HepG2 (cell line): Measurements from ENCODE around the gene RRAS. TPM values are rescaled to one million over a fixed set of nuclear protein-coding genes. Genes with fewer than 3 reads are reported as not detected.

Experiments
- CBFB ChIP-seq: sonication (generic); formaldehyde crosslinking; IDR thresholded peaks from 2 replicates; pipeline ENCODE4 v1.4.0; 2020; ENCODE audit warnings: missing genetic modification reagents
- KLF9 ChIP-seq: IDR thresholded peaks from 2 replicates; pipeline ENCODE4 v1.6.1; 2016; ENCODE audit warnings: low read depth
- PHF5A ChIP-seq: IDR thresholded peaks from one replicate; pipeline ENCODE4 v1.6.1; 2018; ENCODE audit warnings: low read depth, missing genetic modification reagents; ENCODE audit not compliant: unreplicated experiment
- PREB ChIP-seq: sonication (generic); formaldehyde crosslinking; IDR thresholded peaks from 2 replicates; pipeline ENCODE4 v1.4.0; 2020; ENCODE audit warnings: missing genetic modification reagents
- REPIN1 ChIP-seq: sonication (generic); formaldehyde crosslinking; IDR thresholded peaks from 2 replicates; pipeline ENCODE4 v1.8.0; 2022; ENCODE audit warnings: missing genetic modification reagents, low read depth, mild to moderate bottlenecking, borderline replicate concordance
- SALL1 ChIP-seq: sonication (generic); formaldehyde crosslinking; IDR thresholded peaks from 2 replicates; pipeline ENCODE4 v1.8.0; 2022; ENCODE audit warnings: mild to moderate bottlenecking, missing genetic modification reagents
- SKI ChIP-seq: fragments of 450-650 bp; IDR thresholded peaks from one replicate; pipeline ENCODE4 v1.6.1; 2018; ENCODE audit warnings: mild to moderate bottlenecking; ENCODE audit not compliant: partially characterized antibody
- SMC3 ChIP-seq: IDR thresholded peaks from 2 replicates; pipeline ENCODE4 v1.6.1; 2011; ENCODE audit warnings: low read length, improper control_type of control experiment
- XRCC5 ChIP-seq: fragments of 200-400 bp; formaldehyde crosslinking; optimal IDR thresholded peaks from 2 replicates; pipeline ENCODE3; 2017; ENCODE audit warnings: mild to moderate bottlenecking, low read length
- ZBTB42 ChIP-seq: sonication (generic); formaldehyde crosslinking; IDR thresholded peaks from 2 replicates; pipeline ENCODE4 v1.5.0; 2020; ENCODE audit warnings: mild to moderate bottlenecking, missing genetic modification reagents
- ZFP91 ChIP-seq: sonication (generic); formaldehyde crosslinking; IDR thresholded peaks from 2 replicates; pipeline ENCODE4 v1.9.0; 2022; ENCODE audit warnings: missing genetic modification reagents, mild to moderate bottlenecking, borderline replicate concordance
- ZNF136 ChIP-seq: sonication (generic); formaldehyde crosslinking; IDR thresholded peaks from 2 replicates; pipeline ENCODE4 v1.8.1; 2022; ENCODE audit warnings: low read depth, mild to moderate bottlenecking, moderate library complexity, missing genetic modification reagents
- ZNF20 ChIP-seq: sonication (generic); formaldehyde crosslinking; IDR thresholded peaks from 2 replicates; pipeline ENCODE4 v1.4.0; 2020; ENCODE audit warnings: mild to moderate bottlenecking, moderate library complexity, missing genetic modification reagents
- ZNF264 ChIP-seq: sonication (generic); formaldehyde crosslinking; IDR thresholded peaks from 2 replicates; pipeline ENCODE4 v1.4.0; 2020; ENCODE audit warnings: missing genetic modification reagents
- ZNF326 ChIP-seq: sonication (generic); formaldehyde crosslinking; IDR thresholded peaks from 2 replicates; pipeline ENCODE4 v1.4.0; 2020; ENCODE audit warnings: missing genetic modification reagents, borderline replicate concordance
- ZNF580 ChIP-seq: IDR thresholded peaks from 2 replicates; pipeline ENCODE4 v1.6.1; 2016; ENCODE audit warnings: low read depth, borderline replicate concordance
- ZNF781 ChIP-seq: sonication (generic); formaldehyde crosslinking; IDR thresholded peaks from 2 replicates; pipeline ENCODE4 v1.5.1; 2020; ENCODE audit warnings: borderline replicate concordance, mild to moderate bottlenecking, missing genetic modification reagents; ENCODE audit errors: not compliant biosample characterization
- polyA plus RNA-seq, 8 experiments: library from polyadenylated mRNA; depleted of rRNA in 3 of 8; stranded (reverse) in 7 of 8; unstranded in 1 of 8; fragments of >200 nt; fragmentation: Illumina TruSeq in 4 of 8; extraction: Trizol in 4 of 8; gene quantifications; 2 replicates each; pipeline versions ENCODE4 v1.2.1 to v1.2.3, GENCODE V29; 2011 to 2016; ENCODE audit warnings: low read depth in 4 of 8, missing spikeins in 1 of 8, mixed read lengths in 1 of 8; ENCODE audit not compliant: insufficient read depth in 1 of 8
- total RNA-seq, 5 experiments: library from RNA; depleted of rRNA; stranded (reverse); fragments of >200 nt; fragmentation: Illumina TruSeq; extraction: Trizol; gene quantifications; 2 replicates each; pipeline ENCODE4 v1.2.3, GENCODE V29; 2016; ENCODE audit warnings: low read depth in 1 of 5
- TF ChIP-seq, protein P1 (sequence below): sonication (generic); formaldehyde crosslinking; IDR thresholded peaks from 2 replicates; pipeline ENCODE4 v1.4.0; 2020; ENCODE audit warnings: missing genetic modification reagents
- TF ChIP-seq, protein P2 (sequence below): IDR thresholded peaks from 2 replicates; pipeline ENCODE4 v1.6.1; 2016; ENCODE audit warnings: low read depth, control low read depth
- TF ChIP-seq, protein P3 (sequence below): sonication (generic); formaldehyde crosslinking; IDR thresholded peaks from 2 replicates; pipeline ENCODE4 v1.8.1; 2022; ENCODE audit warnings: low read depth, mild to moderate bottlenecking, missing genetic modification reagents

RRAS gene
- total and polyA plus RNA-seq, 2 of the 13 experiments (the other 11 are each of a cell fraction or from before 2014, with no cell fraction given): 1.5 to 12.0 TPM

- TF ChIP-seq ZNF264 (0 out of 2 replicates have a peak, but pooled peaks have one; percentile 32), KLF9 (no peak), ZNF580 (CRISPR knock-in tag) (no peak), SKI (peak; percentile 81), SMC3 (no peak), REPIN1 (CRISPR knock-in tag) (no peak; the same call in 1 of the 2 replicates), ZNF781 (CRISPR knock-in tag) (peak; percentile 28), ZNF20 (CRISPR knock-in tag) (no peak), ZNF136 (CRISPR knock-in tag) (peak; percentile 45; the same call in 1 of the 2 replicates), ZNF326 (CRISPR knock-in tag) (no peak), ZBTB42 (CRISPR knock-in tag) (no peak), XRCC5 (no peak), PHF5A (CRISPR knock-in tag) (no peak), PREB (CRISPR knock-in tag) (no peak), CBFB (peak; percentile 77), SALL1 (CRISPR knock-in tag) (peak; percentile 83), ZFP91 (CRISPR knock-in tag) (peak; percentile 68; the same call in 1 of the 2 replicates)
- TF ChIP-seq, protein P1, sequence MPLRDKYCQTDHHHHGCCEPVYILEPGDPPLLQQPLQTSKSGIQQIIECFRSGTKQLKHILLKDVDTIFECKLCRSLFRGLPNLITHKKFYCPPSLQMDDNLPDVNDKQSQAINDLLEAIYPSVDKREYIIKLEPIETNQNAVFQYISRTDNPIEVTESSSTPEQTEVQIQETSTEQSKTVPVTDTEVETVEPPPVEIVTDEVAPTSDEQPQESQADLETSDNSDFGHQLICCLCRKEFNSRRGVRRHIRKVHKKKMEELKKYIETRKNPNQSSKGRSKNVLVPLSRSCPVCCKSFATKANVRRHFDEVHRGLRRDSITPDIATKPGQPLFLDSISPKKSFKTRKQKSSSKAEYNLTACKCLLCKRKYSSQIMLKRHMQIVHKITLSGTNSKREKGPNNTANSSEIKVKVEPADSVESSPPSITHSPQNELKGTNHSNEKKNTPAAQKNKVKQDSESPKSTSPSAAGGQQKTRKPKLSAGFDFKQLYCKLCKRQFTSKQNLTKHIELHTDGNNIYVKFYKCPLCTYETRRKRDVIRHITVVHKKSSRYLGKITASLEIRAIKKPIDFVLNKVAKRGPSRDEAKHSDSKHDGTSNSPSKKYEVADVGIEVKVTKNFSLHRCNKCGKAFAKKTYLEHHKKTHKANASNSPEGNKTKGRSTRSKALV (CRISPR knock-in tag): no peak; the same call in 1 of the 2 replicates
- TF ChIP-seq, protein P2, sequence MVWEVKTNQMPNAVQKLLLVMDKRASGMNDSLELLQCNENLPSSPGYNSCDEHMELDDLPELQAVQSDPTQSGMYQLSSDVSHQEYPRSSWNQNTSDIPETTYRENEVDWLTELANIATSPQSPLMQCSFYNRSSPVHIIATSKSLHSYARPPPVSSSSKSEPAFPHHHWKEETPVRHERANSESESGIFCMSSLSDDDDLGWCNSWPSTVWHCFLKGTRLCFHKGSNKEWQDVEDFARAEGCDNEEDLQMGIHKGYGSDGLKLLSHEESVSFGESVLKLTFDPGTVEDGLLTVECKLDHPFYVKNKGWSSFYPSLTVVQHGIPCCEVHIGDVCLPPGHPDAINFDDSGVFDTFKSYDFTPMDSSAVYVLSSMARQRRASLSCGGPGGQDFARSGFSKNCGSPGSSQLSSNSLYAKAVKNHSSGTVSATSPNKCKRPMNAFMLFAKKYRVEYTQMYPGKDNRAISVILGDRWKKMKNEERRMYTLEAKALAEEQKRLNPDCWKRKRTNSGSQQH: no peak
- TF ChIP-seq, protein P3, sequence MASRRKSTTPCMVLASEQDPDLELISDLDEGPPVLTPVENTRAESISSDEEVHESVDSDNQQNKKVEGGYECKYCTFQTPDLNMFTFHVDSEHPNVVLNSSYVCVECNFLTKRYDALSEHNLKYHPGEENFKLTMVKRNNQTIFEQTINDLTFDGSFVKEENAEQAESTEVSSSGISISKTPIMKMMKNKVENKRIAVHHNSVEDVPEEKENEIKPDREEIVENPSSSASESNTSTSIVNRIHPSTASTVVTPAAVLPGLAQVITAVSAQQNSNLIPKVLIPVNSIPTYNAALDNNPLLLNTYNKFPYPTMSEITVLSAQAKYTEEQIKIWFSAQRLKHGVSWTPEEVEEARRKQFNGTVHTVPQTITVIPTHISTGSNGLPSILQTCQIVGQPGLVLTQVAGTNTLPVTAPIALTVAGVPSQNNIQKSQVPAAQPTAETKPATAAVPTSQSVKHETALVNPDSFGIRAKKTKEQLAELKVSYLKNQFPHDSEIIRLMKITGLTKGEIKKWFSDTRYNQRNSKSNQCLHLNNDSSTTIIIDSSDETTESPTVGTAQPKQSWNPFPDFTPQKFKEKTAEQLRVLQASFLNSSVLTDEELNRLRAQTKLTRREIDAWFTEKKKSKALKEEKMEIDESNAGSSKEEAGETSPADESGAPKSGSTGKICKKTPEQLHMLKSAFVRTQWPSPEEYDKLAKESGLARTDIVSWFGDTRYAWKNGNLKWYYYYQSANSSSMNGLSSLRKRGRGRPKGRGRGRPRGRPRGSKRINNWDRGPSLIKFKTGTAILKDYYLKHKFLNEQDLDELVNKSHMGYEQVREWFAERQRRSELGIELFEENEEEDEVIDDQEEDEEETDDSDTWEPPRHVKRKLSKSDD (CRISPR knock-in tag): no peak
These were observed at the start of gene RRAS (continued) for GRCh38 chr19:49640113-49640898.
